GM21576 (cell line): ENCODE data around the gene TTPAL.

Experiments
- ATAC-seq: cut with Tn5 transposase; IDR thresholded peaks from one replicate; pipeline ENCODE4 v1.9.1; 2021; ENCODE audit warnings: mild to moderate bottlenecking, moderate library complexity; ENCODE audit not compliant: unreplicated experiment

TTPAL gene

GRCh38 chr20:44439318-44439717, 36.4 kb upstream of the TTPAL start:
- no peak for ATAC-seq

- no peak for ATAC-seq
These were observed 33.2 kb upstream of the TTPAL start for GRCh38 chr20:44442298-44443070.

GRCh38 chr20:44445742-44446710, 29.6 kb upstream of the TTPAL start:
- ATAC-seq, result no peak

GRCh38 chr20:44447827-44448419, 27.8 kb upstream of the TTPAL start:
- no peak for ATAC-seq

- ATAC-seq, result no peak
These were observed 26.7 kb upstream of the TTPAL start for GRCh38 chr20:44448753-44449546.

- no peak for ATAC-seq
These were observed 25.8 kb upstream of the TTPAL start for GRCh38 chr20:44449864-44450263.

GRCh38 chr20:44450281-44450889, 25.3 kb upstream of the TTPAL start:
- ATAC-seq, result no peak

- no peak for ATAC-seq
These were observed 24.7 kb upstream of the TTPAL start for GRCh38 chr20:44450903-44451450.

GRCh38 chr20:44454306-44454963, 21.2 kb upstream of the TTPAL start:
- no peak for ATAC-seq

GRCh38 chr20:44455126-44455525, 20.5 kb upstream of the TTPAL start:
- ATAC-seq, result no peak

- ATAC-seq, result no peak
These were observed 19.1 kb upstream of the TTPAL start for GRCh38 chr20:44456611-44457010.

- ATAC-seq, result no peak
These were observed 18.7 kb upstream of the TTPAL start for GRCh38 chr20:44457016-44457415.

GRCh38 chr20:44459271-44459670, 16.4 kb upstream of the TTPAL start:
- ATAC-seq, result no peak

- ATAC-seq, result no peak
These were observed 14.9 kb upstream of the TTPAL start for GRCh38 chr20:44460795-44461141.

- ATAC-seq, result no peak
These were observed 14.4 kb upstream of the TTPAL start for GRCh38 chr20:44461142-44461802.

GRCh38 chr20:44461803-44462174, 13.9 kb upstream of the TTPAL start:
- no peak for ATAC-seq

- no peak for ATAC-seq
These were observed 12.2 kb upstream of the TTPAL start for GRCh38 chr20:44463466-44463865.

GRCh38 chr20:44464514-44464913, 11.2 kb upstream of the TTPAL start:
- no peak for ATAC-seq

- no peak for ATAC-seq
These were observed 10.6 kb upstream of the TTPAL start for GRCh38 chr20:44465001-44465560.
